H1 (cell line): ENCODE results near the gene TMEM266. TPM values are rescaled to one million over a fixed set of nuclear protein-coding genes. Genes with fewer than 3 reads are reported as not detected.

Source experiments
- BACH1 ChIP-seq: IDR thresholded peaks from 2 replicates; pipeline ENCODE4 v1.6.1; 2012; ENCODE audit warnings: low read length, improper control_type of control experiment
- BRCA1 ChIP-seq: IDR thresholded peaks from 2 replicates; pipeline ENCODE4 v1.6.1; 2012; ENCODE audit warnings: low read depth, low read length, improper control_type of control experiment
- CHD1 ChIP-seq: IDR thresholded peaks from 2 replicates; pipeline ENCODE4 v1.6.1; 2012; ENCODE audit warnings: low read depth, low read length, improper control_type of control experiment
- CHD2 ChIP-seq: IDR thresholded peaks from 2 replicates; pipeline ENCODE4 v1.6.1; 2012; ENCODE audit warnings: low read length, improper control_type of control experiment
- SP1 ChIP-seq: IDR thresholded peaks from 2 replicates; pipeline ENCODE4 v1.6.1; 2011; ENCODE audit warnings: low read depth, low read length
- TAF7 ChIP-seq: optimal IDR thresholded peaks from 2 replicates; pipeline ENCODE3; 2011; ENCODE audit warnings: low read depth, mild to moderate bottlenecking, inconsistent platforms, low read length, moderate library complexity, borderline replicate concordance
- TCF12 ChIP-seq: IDR thresholded peaks from 2 replicates; pipeline ENCODE4 v1.6.1; 2011; ENCODE audit warnings: low read depth, mild to moderate bottlenecking, low read length
- polyA plus RNA-seq, 7 experiments: library from polyadenylated mRNA; depleted of rRNA in 3 of 7; stranded (reverse) in 5 of 7; unstranded in 2 of 7; fragments of >200 nt in 5 of 7; fragments of 200-250 nt in 2 of 7; gene quantifications; 1 replicate in 5 of 7; 2 replicates in 1 of 7; 4 replicates in 1 of 7; pipeline versions ENCODE4 v1.2.1 to v1.2.3, GENCODE V29; 2011 to 2013; ENCODE audit warnings: missing spikeins in 2 of 7, mixed read lengths in 2 of 7
- total RNA-seq: library from RNA; stranded (reverse); fragmentation: NEBNext Ultra II Directional; extraction: Animal tissue kit (Norgen Biotek cat#: 25700); gene quantifications from 2 replicates; pipeline ENCODE4 v1.2.1, GENCODE V29; 2021

TMEM266 gene
- total and polyA plus RNA-seq, 2 of the 8 experiments (the other 6 are each of a cell fraction or from before 2014, with no cell fraction given): 2.6 TPM

DNA sequence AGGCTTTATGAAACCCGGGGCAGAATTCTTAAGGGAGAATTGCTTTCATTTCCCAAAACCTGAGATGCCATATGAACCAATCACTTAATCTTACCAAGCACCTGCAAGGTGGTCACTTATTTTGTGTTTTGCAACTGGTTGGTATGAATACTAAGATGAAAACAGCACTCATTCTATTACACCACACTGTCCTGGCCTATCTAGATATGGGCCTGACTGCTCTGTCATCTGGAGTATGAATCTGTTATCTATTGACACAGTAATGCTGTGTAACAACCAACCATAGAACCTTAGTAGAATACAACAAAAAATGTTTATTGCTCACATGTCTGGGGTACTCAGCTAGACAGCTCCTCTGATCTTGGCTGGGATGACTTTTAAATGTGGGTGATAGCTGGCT, 74.8 kb downstream of the TMEM266 start (continued):
- TF ChIP-seq TAF7 (no peak), BACH1 (no peak), TCF12 (no peak), CHD2 (no peak), SP1 (no peak), CHD1 (no peak), BRCA1 (no peak)
